ENCODE measurements around the gene SLC12A5.

SLC12A5 gene

GRCh38 chr20:46028110-46028509 is 905 bp upstream of the SLC12A5 start:
- DNase-seq (ENCODE audit: low spot score): no peak
- TF ChIP-seq CTCF (IDR thresholded peaks at IDR 0.05; ENCODE audit: extremely low read depth, missing control alignments): no peak

- TF ChIP-seq CTCF (IDR thresholded peaks at IDR 0.05; ENCODE audit: extremely low read depth, missing control alignments): no peak
- no peak for DNase-seq (ENCODE audit: low spot score)
Observed at GRCh38 chr20:46030284-46031013, 1.4 kb downstream of the SLC12A5 start.

DNA sequence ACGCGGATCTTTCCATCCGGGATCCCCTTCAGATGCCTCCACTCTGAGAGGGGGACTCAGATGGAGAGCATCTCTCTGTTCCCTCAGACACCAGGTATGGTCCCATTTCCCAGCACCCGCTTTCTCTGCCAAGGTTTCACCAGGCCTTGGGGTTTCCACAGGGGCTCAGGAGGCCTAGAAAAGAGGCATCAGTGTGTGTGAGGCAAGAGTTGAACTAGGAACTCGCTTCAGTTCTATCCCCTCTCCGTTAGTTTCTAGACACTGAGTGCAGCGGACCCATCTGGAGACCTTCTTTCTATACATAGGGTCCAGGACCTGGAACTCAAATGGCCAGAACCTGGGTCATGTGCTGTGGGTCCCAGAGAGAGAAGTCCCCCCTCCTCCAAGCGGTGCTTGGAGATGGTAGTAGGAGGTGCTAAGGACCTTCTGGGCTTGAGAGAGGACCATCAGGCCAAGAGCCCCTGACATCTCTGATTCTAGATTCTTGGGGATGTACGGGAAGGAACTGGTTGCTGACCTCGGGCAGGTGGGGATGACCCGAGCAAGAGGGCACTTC is 2.1 kb downstream of the SLC12A5 start:
- no peak for TF ChIP-seq CTCF (IDR thresholded peaks at IDR 0.05; ENCODE audit: extremely low read depth, missing control alignments)
- peak; percentile 34 for DNase-seq (ENCODE audit: low spot score)

DNA sequence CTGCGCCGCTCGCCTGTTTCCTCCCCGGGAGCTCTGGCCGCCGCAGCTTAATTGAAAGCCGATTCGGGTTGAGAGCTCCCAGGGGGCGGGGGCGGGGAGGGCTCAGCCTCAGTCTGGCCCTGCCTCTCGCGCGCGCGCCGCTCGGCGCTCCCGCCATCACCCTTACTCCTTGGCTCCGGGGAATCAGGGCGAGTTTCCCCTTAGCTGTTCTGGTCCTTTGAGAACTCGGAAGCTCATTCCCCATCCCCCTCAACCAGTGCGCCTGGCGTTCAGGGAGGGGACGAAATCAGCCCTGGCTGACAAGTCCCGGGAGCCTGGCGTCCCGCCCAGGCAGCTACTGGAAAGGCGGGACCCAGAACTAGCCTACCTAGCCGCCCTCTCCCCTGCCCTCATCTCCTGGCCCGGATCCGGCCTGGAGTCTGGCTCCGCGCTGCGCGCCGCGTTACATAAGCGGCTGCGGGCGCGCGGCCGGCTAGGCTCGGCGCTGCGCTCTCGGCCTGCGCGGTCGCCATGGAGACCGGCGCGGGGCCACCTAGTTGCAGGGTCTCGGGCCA is 2.8 kb downstream of the SLC12A5 start:
- no peak for TF ChIP-seq CTCF (IDR thresholded peaks at IDR 0.05; ENCODE audit: extremely low read depth, missing control alignments)
- DNase-seq (ENCODE audit: low spot score): peak; percentile 30

- DNase-seq (ENCODE audit: low spot score): no peak
- no peak for TF ChIP-seq CTCF (IDR thresholded peaks at IDR 0.05; ENCODE audit: extremely low read depth, missing control alignments)
Observed at GRCh38 chr20:46034039-46034438, 5.0 kb downstream of the SLC12A5 start.

DNA sequence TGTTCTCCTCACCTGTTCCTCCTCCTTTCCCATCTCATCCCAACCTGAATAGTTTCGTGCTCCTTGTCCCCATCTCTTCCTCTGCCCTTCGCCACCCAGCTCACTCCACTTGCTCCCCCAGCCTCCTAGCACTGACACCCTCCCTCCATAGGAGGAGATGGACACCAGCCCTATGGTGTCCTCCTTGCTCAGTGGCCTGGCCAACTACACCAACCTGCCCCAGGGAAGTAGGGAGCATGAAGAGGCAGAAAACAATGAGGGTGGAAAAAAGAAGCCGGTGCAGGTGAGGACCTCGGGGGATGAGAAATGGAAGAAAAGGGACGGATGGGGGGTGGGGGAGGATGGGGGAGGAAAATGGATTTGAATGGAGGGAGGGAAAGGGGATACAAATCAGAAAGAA is 6.2 kb downstream of the SLC12A5 start:
- TF ChIP-seq CTCF (IDR thresholded peaks at IDR 0.05; ENCODE audit: extremely low read depth, missing control alignments): no peak
- no peak for DNase-seq (ENCODE audit: low spot score)

- DNase-seq (ENCODE audit: low spot score): no peak
- no peak for TF ChIP-seq CTCF (IDR thresholded peaks at IDR 0.05; ENCODE audit: extremely low read depth, missing control alignments)
Observed at GRCh38 chr20:46035713-46036112, 6.7 kb downstream of the SLC12A5 start.

Measured in GM20000 (cell line).